ENCODE results near the gene RER1. TPM values are rescaled to one million over a fixed set of nuclear protein-coding genes. Genes with fewer than 3 reads are reported as not detected.

The RER1 gene, protein sequence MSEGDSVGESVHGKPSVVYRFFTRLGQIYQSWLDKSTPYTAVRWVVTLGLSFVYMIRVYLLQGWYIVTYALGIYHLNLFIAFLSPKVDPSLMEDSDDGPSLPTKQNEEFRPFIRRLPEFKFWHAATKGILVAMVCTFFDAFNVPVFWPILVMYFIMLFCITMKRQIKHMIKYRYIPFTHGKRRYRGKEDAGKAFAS
- total RNA-seq (91.3 TPM), polyA plus RNA-seq (100 to 1,000 TPM; 156 to 184 (median 173) TPM)

DNA sequence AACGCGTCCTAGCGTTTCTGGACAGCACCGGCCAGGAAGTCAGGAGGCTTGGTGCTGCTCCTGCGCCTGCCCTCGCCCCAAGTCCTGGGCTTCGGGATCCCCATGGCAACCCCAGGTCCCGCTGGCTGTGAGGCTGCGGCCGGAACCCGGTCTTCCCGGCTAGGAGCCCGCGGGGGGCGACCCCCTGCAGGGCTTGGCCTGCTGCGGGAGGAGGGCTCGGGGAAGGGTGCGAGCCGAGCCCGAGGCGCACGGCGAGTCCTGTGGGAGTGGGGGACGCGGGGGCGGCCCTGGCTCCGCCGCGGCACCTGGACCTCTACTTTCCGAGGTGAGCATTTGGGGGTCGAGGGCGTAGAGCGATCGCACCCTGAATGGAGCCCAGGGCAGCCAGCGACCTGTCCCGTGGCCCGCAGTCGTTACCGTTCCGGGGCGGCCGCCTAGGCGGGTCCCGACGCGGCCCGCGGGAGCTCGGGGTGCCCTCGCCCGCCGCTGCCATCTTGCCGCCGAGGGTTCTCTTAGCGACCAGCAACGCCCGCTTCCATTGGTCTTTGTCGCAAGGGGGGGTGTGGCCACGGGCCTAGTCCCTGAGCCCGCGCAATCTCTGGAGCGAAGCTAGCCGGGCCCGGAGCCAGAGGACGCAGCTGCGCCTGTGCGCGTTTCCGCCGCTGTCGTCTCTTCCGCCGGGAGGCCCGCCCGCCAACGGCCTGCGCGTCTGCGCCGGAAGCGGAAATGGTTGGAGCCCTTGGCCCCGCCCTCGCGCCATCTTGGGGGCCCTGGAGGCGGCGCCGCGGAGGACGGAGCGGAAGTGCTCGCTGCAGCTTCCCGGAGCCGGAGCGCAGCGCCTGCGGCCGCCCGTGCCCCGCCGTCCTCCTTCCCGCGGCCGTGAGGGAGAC lies at the start of gene RER1, which contains the start of gene MORN1:
Gene RER1, plus strand, starts transcription at position 801 of the 890 bp plus-strand sequence. CDS start 3,950 bp downstream, outside the sequence.
Gene MORN1, minus strand, starts transcription at position 514 of the 890 bp plus-strand sequence. Its CDS starts 21 bp downstream, at position 493.
- DNase-seq (peak; percentile 99 to 100 (median 99)), ATAC-seq (ENCODE audit: low read depth in 2 of 2) (peak; percentile 96 to 97)
- Histone ChIP-seq H3K27ac (ENCODE audit: insufficient read depth, low read length, poor library complexity, severe bottlenecking) (peak within 1 kb of the TSS; percentile 78), H3K4me3 (ENCODE audit: low read depth, low read length) (peak within 1 kb of the TSS; percentile 86), H3K27me3 (ENCODE audit: control insufficient read depth, insufficient read depth, low read length) (no peaks in the 10 kb centered on the region), H3K36me3 (ENCODE audit: control insufficient read depth, insufficient read depth, low read length) (peaks cover 22% of the 10 kb centered on the region), H3K9me3 (ENCODE audit: control insufficient read depth in 2 of 2, low read length in 2 of 2) (no peaks in the 10 kb centered on the region), H3K4me1 (ENCODE audit: control insufficient read depth, insufficient read depth, low read length, poor library complexity, severe bottlenecking) (peaks cover 32% of the 10 kb centered on the region)
- H3K36me3 Mint-ChIP-seq, result no peaks in the 10 kb centered on the region
- H3K9me3 Mint-ChIP-seq, result no peaks in the 10 kb centered on the region
- H3K4me3 Mint-ChIP-seq, result peak within 1 kb of the TSS; percentile 92 to 98 (median 94)
- no peaks in the 10 kb centered on the region for H3K27me3 Mint-ChIP-seq
- H3K4me1 Mint-ChIP-seq, result peaks cover 0 to 44% (median 25%) of the 10 kb centered on the region in 4 donors
- peak within 1 kb of the TSS; percentile 90 to 93 (median 91) for H3K27ac Mint-ChIP-seq

DNA sequence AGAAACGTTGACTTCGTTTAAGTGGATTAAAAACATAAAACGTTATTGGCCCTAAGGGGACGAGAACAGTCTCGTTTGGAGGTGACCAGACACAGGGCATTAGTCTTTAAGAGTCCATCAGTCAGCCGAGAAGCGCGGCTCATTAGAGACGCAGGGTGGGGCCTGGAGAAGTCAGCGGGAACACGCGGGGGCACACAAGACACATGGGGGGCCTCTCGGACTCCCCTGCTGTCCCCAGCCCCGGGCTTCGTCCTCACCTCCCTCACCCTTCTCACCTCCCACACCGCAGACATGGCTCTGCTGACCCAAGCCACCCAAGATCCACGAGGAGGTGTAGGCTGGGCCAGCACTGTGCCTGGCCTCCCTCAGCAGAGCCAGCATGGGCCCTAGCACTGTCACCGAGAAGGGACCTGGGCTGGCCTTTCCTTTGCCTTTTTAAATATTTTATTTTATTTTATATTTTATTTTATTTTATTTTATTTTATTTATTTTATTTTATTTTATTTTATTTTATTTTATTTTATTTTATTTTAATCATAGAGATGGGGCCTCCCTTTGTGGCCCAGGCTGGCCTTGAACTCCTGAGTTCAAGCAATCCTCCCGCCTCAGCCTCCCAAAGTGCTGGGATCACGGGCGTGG lies 49.1 kb upstream of the RER1 start:
- H3K4me3 Mint-ChIP-seq, result no peak overlapping the region
- H3K27me3 ChIP-seq (ENCODE audit: control insufficient read depth, insufficient read depth, low read length), result no peaks in the 10 kb centered on the region
- no peaks in the 10 kb centered on the region for H3K9me3 Mint-ChIP-seq
- H3K27me3 Mint-ChIP-seq, result no peaks in the 10 kb centered on the region
- H3K4me1 ChIP-seq (ENCODE audit: control insufficient read depth, insufficient read depth, low read length, poor library complexity, severe bottlenecking), result no peaks in the 10 kb centered on the region
- H3K9me3 ChIP-seq (ENCODE audit: control insufficient read depth in 2 of 2, low read length in 2 of 2), result no peaks in the 10 kb centered on the region
- H3K36me3 ChIP-seq (ENCODE audit: control insufficient read depth, insufficient read depth, low read length), result no peaks in the 10 kb centered on the region
- ATAC-seq (ENCODE audit: low read depth in 2 of 2) (no peak), DNase-seq (no peak)
- H3K4me3 ChIP-seq (ENCODE audit: low read depth, low read length), result no peak overlapping the region
- no peaks in the 10 kb centered on the region for H3K4me1 Mint-ChIP-seq
- H3K27ac ChIP-seq (ENCODE audit: insufficient read depth, low read length, poor library complexity, severe bottlenecking), result no peak overlapping the region
- no peaks in the 10 kb centered on the region for H3K36me3 Mint-ChIP-seq
- no peak overlapping the region for H3K27ac Mint-ChIP-seq

DNA sequence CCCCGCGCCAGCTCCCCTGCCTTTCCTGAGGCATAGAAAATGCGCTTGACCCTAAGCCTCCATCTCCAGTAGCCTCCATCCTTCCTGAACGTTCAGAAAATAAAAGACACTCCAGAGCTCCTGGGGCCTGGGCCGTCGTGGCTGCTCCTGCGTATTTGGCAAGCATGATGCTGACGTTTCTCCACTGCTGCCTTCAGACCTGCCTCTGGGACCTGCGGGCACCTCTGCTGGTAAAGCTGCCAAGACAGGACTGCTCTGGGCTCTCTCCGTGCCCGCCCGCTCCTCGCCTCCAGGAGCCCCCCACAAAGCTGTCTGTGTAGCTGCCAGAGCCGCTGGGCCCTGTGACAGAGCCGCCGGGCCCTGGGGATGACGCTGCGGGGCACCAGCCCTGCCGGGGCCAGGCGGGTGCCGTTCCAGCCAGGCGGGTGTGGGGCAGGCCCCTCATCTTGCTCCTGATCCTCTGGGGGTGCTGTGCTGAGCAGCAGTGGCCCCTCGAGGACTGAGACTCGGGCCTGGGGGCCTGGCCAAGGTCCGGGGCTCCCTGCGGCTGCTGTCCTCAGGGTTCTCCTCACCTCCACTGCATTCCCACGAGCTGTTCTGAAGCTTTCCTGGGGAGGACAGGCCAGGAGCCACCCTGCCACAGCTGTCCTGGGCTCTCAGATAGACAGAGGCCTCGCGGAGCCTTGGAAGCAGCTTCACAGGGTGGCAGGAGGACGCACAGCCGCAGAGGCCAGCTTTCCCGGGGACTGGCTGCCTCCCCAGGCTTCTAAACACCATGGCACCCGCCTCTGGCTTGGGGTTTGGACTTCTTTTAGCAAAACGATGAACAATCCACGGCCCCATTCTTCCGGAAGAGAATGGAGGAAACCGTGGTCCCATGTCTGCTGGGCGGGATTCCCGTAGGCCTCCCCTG lies 48.4 kb upstream of the RER1 start:
- DNase-seq (no peak), ATAC-seq (ENCODE audit: low read depth in 2 of 2) (no peak)
- H3K4me3 Mint-ChIP-seq, result no peak overlapping the region
- Histone ChIP-seq H3K27ac (ENCODE audit: insufficient read depth, low read length, poor library complexity, severe bottlenecking) (no peak overlapping the region), H3K36me3 (ENCODE audit: control insufficient read depth, insufficient read depth, low read length) (no peaks in the 10 kb centered on the region), H3K9me3 (ENCODE audit: control insufficient read depth in 2 of 2, low read length in 2 of 2) (no peaks in the 10 kb centered on the region), H3K27me3 (ENCODE audit: control insufficient read depth, insufficient read depth, low read length) (no peaks in the 10 kb centered on the region), H3K4me3 (ENCODE audit: low read depth, low read length) (no peak overlapping the region), H3K4me1 (ENCODE audit: control insufficient read depth, insufficient read depth, low read length, poor library complexity, severe bottlenecking) (no peaks in the 10 kb centered on the region)
- no peaks in the 10 kb centered on the region for H3K4me1 Mint-ChIP-seq
- no peaks in the 10 kb centered on the region for H3K27me3 Mint-ChIP-seq
- H3K36me3 Mint-ChIP-seq, result no peaks in the 10 kb centered on the region
- H3K27ac Mint-ChIP-seq, result no peak overlapping the region
- no peaks in the 10 kb centered on the region for H3K9me3 Mint-ChIP-seq

DNA sequence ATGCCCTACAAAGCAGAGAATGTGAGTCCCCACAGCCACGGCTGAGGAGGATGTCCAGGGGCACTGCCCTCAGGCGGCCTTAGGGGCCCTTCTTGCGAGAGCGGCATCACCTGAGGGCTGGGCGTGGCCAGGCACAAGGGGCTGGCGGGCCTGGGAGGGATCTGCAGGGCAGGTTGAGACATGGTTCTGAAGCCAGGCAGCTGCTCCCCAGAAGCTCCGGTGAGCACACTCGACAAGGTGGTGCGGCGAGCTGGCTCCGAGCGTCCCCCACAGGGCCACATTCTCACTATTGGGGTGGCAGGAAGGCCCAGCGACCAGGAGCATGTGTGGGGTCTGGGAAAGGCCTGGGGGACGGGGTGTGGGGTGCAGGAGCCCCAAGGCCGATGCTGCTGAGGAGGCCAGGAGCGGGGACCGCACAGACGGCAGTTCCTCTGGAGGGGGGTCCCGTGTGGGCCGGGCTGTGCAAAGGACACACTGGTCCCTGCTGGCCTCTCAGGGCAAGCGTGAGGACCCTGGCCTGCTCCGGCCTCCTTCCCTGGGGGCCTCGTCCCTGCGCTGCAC lies 47.4 kb upstream of the RER1 start:
- H3K36me3 ChIP-seq (ENCODE audit: control insufficient read depth, insufficient read depth, low read length), result no peaks in the 10 kb centered on the region
- Mint-ChIP-seq H3K27ac (no peak overlapping the region), H3K4me3 (no peak overlapping the region), H3K4me1 (no peaks in the 10 kb centered on the region), H3K36me3 (no peaks in the 10 kb centered on the region), H3K9me3 (no peaks in the 10 kb centered on the region), H3K27me3 (no peaks in the 10 kb centered on the region)
- ATAC-seq (ENCODE audit: low read depth in 2 of 2) (no peak), DNase-seq (no peak)
- H3K27me3 ChIP-seq (ENCODE audit: control insufficient read depth, insufficient read depth, low read length), result no peaks in the 10 kb centered on the region
- no peak overlapping the region for H3K27ac ChIP-seq (ENCODE audit: insufficient read depth, low read length, poor library complexity, severe bottlenecking)
- H3K9me3 ChIP-seq (ENCODE audit: control insufficient read depth in 2 of 2, low read length in 2 of 2), result no peaks in the 10 kb centered on the region
- no peak overlapping the region for H3K4me3 ChIP-seq (ENCODE audit: low read depth, low read length)
- no peaks in the 10 kb centered on the region for H3K4me1 ChIP-seq (ENCODE audit: control insufficient read depth, insufficient read depth, low read length, poor library complexity, severe bottlenecking)

DNA sequence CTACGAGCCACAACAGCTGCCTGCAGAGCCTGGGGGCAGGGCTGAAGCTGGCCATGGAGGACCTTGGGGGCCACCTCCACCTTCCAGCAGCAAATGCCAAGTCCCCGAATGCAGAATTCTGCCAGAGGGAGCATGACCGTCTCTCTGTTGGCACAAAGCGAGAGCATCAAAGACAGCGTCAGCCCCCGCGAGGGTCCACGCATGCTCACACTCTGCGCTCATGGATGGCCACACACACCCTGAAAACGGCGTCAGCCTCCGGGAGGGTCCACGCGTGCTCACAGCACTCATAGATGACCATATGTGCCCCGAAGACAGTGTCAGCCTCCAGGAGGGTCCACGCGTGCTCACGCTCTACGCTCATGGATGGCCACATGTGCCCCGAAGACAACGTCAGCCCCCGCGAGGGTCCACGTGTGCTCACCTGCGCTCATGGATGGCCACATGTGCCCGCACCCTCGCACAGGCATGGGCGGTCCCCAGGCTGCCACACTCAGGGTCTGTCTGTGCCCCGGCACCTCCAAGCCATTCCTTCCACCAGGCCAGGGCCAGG lies 46.8 kb upstream of the RER1 start:
- Mint-ChIP-seq H3K36me3 (no peaks in the 10 kb centered on the region), H3K9me3 (no peaks in the 10 kb centered on the region), H3K27ac (no peak overlapping the region), H3K27me3 (no peaks in the 10 kb centered on the region), H3K4me1 (no peaks in the 10 kb centered on the region), H3K4me3 (no peak overlapping the region)
- no peak overlapping the region for H3K27ac ChIP-seq (ENCODE audit: insufficient read depth, low read length, poor library complexity, severe bottlenecking)
- ATAC-seq (ENCODE audit: low read depth in 2 of 2) (no peak), DNase-seq (no peak)
- H3K9me3 ChIP-seq (ENCODE audit: control insufficient read depth in 2 of 2, low read length in 2 of 2), result no peaks in the 10 kb centered on the region
- H3K27me3 ChIP-seq (ENCODE audit: control insufficient read depth, insufficient read depth, low read length), result no peaks in the 10 kb centered on the region
- H3K4me3 ChIP-seq (ENCODE audit: low read depth, low read length), result no peak overlapping the region
- no peaks in the 10 kb centered on the region for H3K36me3 ChIP-seq (ENCODE audit: control insufficient read depth, insufficient read depth, low read length)
- no peaks in the 10 kb centered on the region for H3K4me1 ChIP-seq (ENCODE audit: control insufficient read depth, insufficient read depth, low read length, poor library complexity, severe bottlenecking)

DNA sequence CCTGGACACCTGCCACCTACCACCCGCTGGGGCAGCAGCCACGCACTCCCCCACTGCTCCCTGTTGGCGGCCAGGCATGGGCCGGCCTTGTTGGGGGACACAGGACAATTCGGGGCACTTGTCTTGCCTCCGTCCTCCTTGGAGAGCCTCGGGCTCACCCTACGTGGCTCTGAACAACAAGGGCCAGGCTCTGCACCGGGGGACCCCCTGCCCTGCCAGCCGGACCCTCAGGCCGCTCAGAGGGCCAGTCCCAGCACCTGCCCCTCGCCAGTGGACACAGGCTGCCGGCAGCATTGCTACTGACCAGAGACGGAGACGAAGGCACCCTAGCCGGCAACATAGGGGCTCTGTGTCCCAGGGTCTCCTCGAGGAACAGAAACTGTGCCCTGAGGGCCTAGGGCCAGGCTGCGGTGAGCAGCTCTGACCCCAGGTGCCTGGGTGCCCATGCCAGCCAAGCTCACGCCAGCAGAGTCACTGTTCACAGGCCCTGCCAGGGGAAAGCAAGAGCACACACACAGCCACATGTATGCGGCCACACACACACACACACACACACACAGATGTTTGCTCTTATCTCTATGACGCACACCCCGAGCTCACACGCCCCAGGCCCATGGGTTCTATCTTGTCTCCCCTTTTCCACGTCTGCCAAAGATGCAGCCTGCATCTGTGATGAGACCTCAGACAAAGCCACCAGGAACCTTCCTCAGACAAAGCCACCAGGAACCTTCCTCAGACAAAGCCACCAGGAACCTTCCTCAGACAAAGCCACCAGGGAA lies 46.2 kb upstream of the RER1 start:
- Mint-ChIP-seq H3K27me3 (no peaks in the 10 kb centered on the region), H3K27ac (no peak overlapping the region), H3K4me1 (no peaks in the 10 kb centered on the region), H3K9me3 (no peaks in the 10 kb centered on the region), H3K36me3 (no peaks in the 10 kb centered on the region), H3K4me3 (no peak overlapping the region)
- H3K36me3 ChIP-seq (ENCODE audit: control insufficient read depth, insufficient read depth, low read length), result no peaks in the 10 kb centered on the region
- no peaks in the 10 kb centered on the region for H3K4me1 ChIP-seq (ENCODE audit: control insufficient read depth, insufficient read depth, low read length, poor library complexity, severe bottlenecking)
- ATAC-seq (ENCODE audit: low read depth in 2 of 2), result no peak
- H3K9me3 ChIP-seq (ENCODE audit: control insufficient read depth in 2 of 2, low read length in 2 of 2), result no peaks in the 10 kb centered on the region
- no peak overlapping the region for H3K4me3 ChIP-seq (ENCODE audit: low read depth, low read length)
- H3K27ac ChIP-seq (ENCODE audit: insufficient read depth, low read length, poor library complexity, severe bottlenecking), result no peak overlapping the region
- no peaks in the 10 kb centered on the region for H3K27me3 ChIP-seq (ENCODE audit: control insufficient read depth, insufficient read depth, low read length)
- no peak for DNase-seq

Data from CD4-positive, CD25-positive, alpha-beta regulatory T cell (primary cell).